CD14-positive monocyte (primary cell): ENCODE measurements around the gene MAD1L1. TPM values are rescaled to one million over a fixed set of nuclear protein-coding genes. Genes with fewer than 3 reads are reported as not detected.

Experiments
- DNase-seq, 3 donors: peaks; one replicate each; pipeline ENCODE4 v3.0.0-alpha.2; 2011 to 2022
- H2AFZ ChIP-seq: 2 replicates; pipeline ENCODE4 v1.6.0; 2012; ENCODE audit warnings: mild to moderate bottlenecking, low read depth, low read length, inconsistent platforms; ENCODE audit not compliant: insufficient read depth, poor library complexity, severe bottlenecking
- H3K27ac ChIP-seq, 2 donors: 1 replicate in 1 of 2; 2 replicates in 1 of 2; pipeline ENCODE4 v1.5.1; 2012 to 2013; ENCODE audit warnings: low read length in 2 of 2, control low read depth in 1 of 2, inconsistent platforms in 1 of 2, low read depth in 1 of 2, mild to moderate bottlenecking in 1 of 2
- H3K27me3 ChIP-seq, 2 donors: one replicate each; pipeline versions ENCODE4 v1.6.0 to v1.6.1; 2011 to 2013; ENCODE audit warnings: low read length in 2 of 2; ENCODE audit not compliant: control insufficient read depth in 2 of 2, insufficient read depth in 2 of 2
- H3K36me3 ChIP-seq, 2 donors: replicated peaks in 1 of 2; 1 replicate in 1 of 2; 2 replicates in 1 of 2; pipeline versions ENCODE4 v1.5.1 to v1.6.1; 2012 to 2013; ENCODE audit warnings: low read length in 2 of 2, control low read depth in 1 of 2, inconsistent platforms in 1 of 2, mild to moderate bottlenecking in 1 of 2; ENCODE audit not compliant: insufficient read depth in 2 of 2, control insufficient read depth in 1 of 2
- H3K4me1 ChIP-seq, 2 donors: 1 replicate in 1 of 2; 2 replicates in 1 of 2; pipeline versions ENCODE4 v1.5.1 to v1.6.1; 2012 to 2013; ENCODE audit warnings: low read length in 2 of 2, control low read depth in 1 of 2, inconsistent platforms in 1 of 2, mild to moderate bottlenecking in 1 of 2, moderate library complexity in 1 of 2; ENCODE audit not compliant: insufficient read depth in 2 of 2, control insufficient read depth in 1 of 2
- H3K4me2 ChIP-seq: replicated peaks from 2 replicates; pipeline ENCODE3; 2012; ENCODE audit warnings: low read length, moderate library complexity, mild to moderate bottlenecking; ENCODE audit not compliant: poor library complexity, severe bottlenecking; ENCODE audit errors: extremely low read depth
- H3K4me3 ChIP-seq, 3 experiments: fragments of 200-600 bp in 1 of 3; sonication (generic) in 1 of 3; replicated peaks in 1 of 3; 1 replicate in 2 of 3; 2 replicates in 1 of 3; pipeline ENCODE4 v1.5.1; 2011 to 2013; ENCODE audit warnings: low read length in 3 of 3, mild to moderate bottlenecking in 3 of 3, control low read depth in 2 of 3, low read depth in 2 of 3, inconsistent platforms in 1 of 3, moderate library complexity in 1 of 3
- H3K79me2 ChIP-seq: 2 replicates; pipeline ENCODE4 v1.6.0; 2012; ENCODE audit warnings: mild to moderate bottlenecking, control low read depth, inconsistent platforms, low read length, moderate library complexity; ENCODE audit not compliant: insufficient read depth
- H3K9ac ChIP-seq: 2 replicates; pipeline ENCODE4 v1.6.0; 2017; ENCODE audit warnings: low read length, mild to moderate bottlenecking; ENCODE audit not compliant: insufficient read depth, poor library complexity, severe bottlenecking
- H3K9me3 ChIP-seq, 2 donors: replicated peaks in 1 of 2; 1 replicate in 1 of 2; 2 replicates in 1 of 2; pipeline versions ENCODE4 v1.5.1 to v1.6.1; 2012 to 2013; ENCODE audit warnings: low read length in 2 of 2, control low read depth in 1 of 2; ENCODE audit not compliant: control insufficient read depth in 1 of 2, insufficient read depth in 1 of 2
- H4K20me1 ChIP-seq: 2 replicates; pipeline ENCODE4 v1.6.0; 2012; ENCODE audit warnings: mild to moderate bottlenecking, low read length, control low read depth, moderate library complexity; ENCODE audit not compliant: insufficient read depth
- H3K27ac Mint-ChIP-seq, 7 donors: one replicate each; pipeline ENCODE4 v1.8.0; 2020; ENCODE audit warnings: mild to moderate bottlenecking in 7 of 7, mixed read lengths in 7 of 7, moderate library complexity in 6 of 7, inconsistent platforms in 2 of 7
- H3K27me3 Mint-ChIP-seq, 3 donors: one replicate each; pipeline ENCODE4 v1.8.0; 2021 to 2022; ENCODE audit warnings: low read depth in 3 of 3, mild to moderate bottlenecking in 3 of 3, mixed read lengths in 3 of 3, moderate library complexity in 3 of 3, inconsistent platforms in 1 of 3
- H3K36me3 Mint-ChIP-seq, 2 donors: one replicate each; pipeline ENCODE4 v1.8.0; 2020; ENCODE audit warnings: mixed read lengths in 2 of 2, inconsistent platforms in 1 of 2, mild to moderate bottlenecking in 1 of 2
- H3K4me1 Mint-ChIP-seq: one replicate; pipeline ENCODE4 v1.8.0; 2020; ENCODE audit warnings: mild to moderate bottlenecking, mixed read lengths
- H3K4me3 Mint-ChIP-seq, 2 donors: one replicate each; pipeline ENCODE4 v1.8.0; 2020; ENCODE audit warnings: mild to moderate bottlenecking in 2 of 2, mixed read lengths in 2 of 2, moderate library complexity in 1 of 2
- H3K9me3 Mint-ChIP-seq, 7 donors: one replicate each; pipeline ENCODE4 v1.8.0; 2020 to 2022; ENCODE audit warnings: mixed read lengths in 7 of 7, mild to moderate bottlenecking in 6 of 7, moderate library complexity in 6 of 7, inconsistent platforms in 2 of 7
- WGBS: methylation state at CpG from one replicate; pipeline ENCODE4 v1.1.5; 2013; ENCODE audit warnings: missing lambda C conversion rate; ENCODE audit not compliant: insufficient coverage; 5-methylcytosine and 5-hydroxymethylcytosine counted together
- intact Hi-C, 2 donors: fragments of 100-400 bp; cut with micrococcal nuclease; formaldehyde crosslinking; loops; one replicate each; pipeline versions ENCODE4 v1.15.0 to v1.15.1; 2023
- polyA plus RNA-seq, 3 donors: library from polyadenylated mRNA; depleted of rRNA in 1 of 3; unstranded in 2 of 3; stranded (reverse) in 1 of 3; fragments of 300-500 nt in 2 of 3; fragments of >200 nt in 1 of 3; fragmentation: Illumina TruSeq in 2 of 3; gene quantifications; 1 replicate in 2 of 3; 2 replicates in 1 of 3; pipeline ENCODE4 v1.2.3, GENCODE V29; 2012 to 2021
- TF ChIP-seq, protein P1 (sequence below): fragments of 200-600 bp; IDR thresholded peaks from one replicate; pipeline ENCODE4 v1.8.0; 2022; ENCODE audit warnings: antibody characterized with exemption, mild to moderate bottlenecking

MAD1L1 gene
- polyA plus RNA-seq, 3 donors = 22.0 to 39.4 (median 33.2) TPM

GRCh38 chr7:2279896-2280295 is 47.2 kb upstream of the MAD1L1 start:
- H2AFZ ChIP-seq = no peak overlapping the region
- Mint-ChIP-seq H3K4me1 (no peaks in the 10 kb centered on the region), H3K9me3 (no peaks in the 10 kb centered on the region), H3K36me3 (peaks cover 19 to 35% of the 10 kb centered on the region in 2 donors), H3K4me3 (no peak overlapping the region), H3K27ac (peak overlapping the region in 3 of 7 donors; percentile 21 to 40 (median 27)), H3K27me3 (peaks cover 0 to 1% (median 1%) of the 10 kb centered on the region in 3 donors)
- no CpG with 5 or more reads among the region's 4 CpGs for WGBS
- H3K27me3 ChIP-seq = no peaks in the 10 kb centered on the region
- H3K4me3 ChIP-seq = no peak overlapping the region
- no peak overlapping the region for H3K27ac ChIP-seq
- no peak for DNase-seq
- H3K9ac ChIP-seq = no peak overlapping the region
- H3K4me2 ChIP-seq = no peak overlapping the region
- H3K9me3 ChIP-seq = no peaks in the 10 kb centered on the region
- peaks cover 11 to 18% of the 10 kb centered on the region in 2 donors for H3K36me3 ChIP-seq
- H4K20me1 ChIP-seq = peaks cover 10% of the 10 kb centered on the region
- peaks cover 3% of the 10 kb centered on the region for H3K79me2 ChIP-seq
- intact Hi-C loops = no loop called here
- TF ChIP-seq, protein P1, sequence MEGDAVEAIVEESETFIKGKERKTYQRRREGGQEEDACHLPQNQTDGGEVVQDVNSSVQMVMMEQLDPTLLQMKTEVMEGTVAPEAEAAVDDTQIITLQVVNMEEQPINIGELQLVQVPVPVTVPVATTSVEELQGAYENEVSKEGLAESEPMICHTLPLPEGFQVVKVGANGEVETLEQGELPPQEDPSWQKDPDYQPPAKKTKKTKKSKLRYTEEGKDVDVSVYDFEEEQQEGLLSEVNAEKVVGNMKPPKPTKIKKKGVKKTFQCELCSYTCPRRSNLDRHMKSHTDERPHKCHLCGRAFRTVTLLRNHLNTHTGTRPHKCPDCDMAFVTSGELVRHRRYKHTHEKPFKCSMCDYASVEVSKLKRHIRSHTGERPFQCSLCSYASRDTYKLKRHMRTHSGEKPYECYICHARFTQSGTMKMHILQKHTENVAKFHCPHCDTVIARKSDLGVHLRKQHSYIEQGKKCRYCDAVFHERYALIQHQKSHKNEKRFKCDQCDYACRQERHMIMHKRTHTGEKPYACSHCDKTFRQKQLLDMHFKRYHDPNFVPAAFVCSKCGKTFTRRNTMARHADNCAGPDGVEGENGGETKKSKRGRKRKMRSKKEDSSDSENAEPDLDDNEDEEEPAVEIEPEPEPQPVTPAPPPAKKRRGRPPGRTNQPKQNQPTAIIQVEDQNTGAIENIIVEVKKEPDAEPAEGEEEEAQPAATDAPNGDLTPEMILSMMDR = no peak
- H3K4me1 ChIP-seq = no peaks in the 10 kb centered on the region

- no peak overlapping the region for H3K9ac ChIP-seq
- H3K4me1 Mint-ChIP-seq = no peaks in the 10 kb centered on the region
- H3K4me3 ChIP-seq = no peak overlapping the region
- H3K36me3 Mint-ChIP-seq = peaks cover 27 to 48% of the 10 kb centered on the region in 2 donors
- no peak overlapping the region for H3K4me2 ChIP-seq
- H2AFZ ChIP-seq = no peak overlapping the region
- peaks cover 21 to 29% of the 10 kb centered on the region in 2 donors for H3K36me3 ChIP-seq
- H3K27me3 Mint-ChIP-seq = peaks cover 0 to 1% (median 1%) of the 10 kb centered on the region in 3 donors
- no peak for DNase-seq
- no peaks in the 10 kb centered on the region for H3K27me3 ChIP-seq
- WGBS = 94% methylated on average over 7 of the region's 11 CpGs
- H3K27ac Mint-ChIP-seq = peak overlapping the region in 2 of 7 donors; percentile 19 to 21
- intact Hi-C loops = no loop called here
- no peaks in the 10 kb centered on the region for H3K4me1 ChIP-seq
- H3K79me2 ChIP-seq = peaks cover 3% of the 10 kb centered on the region
- peaks cover 0 to 3% (median 0%) of the 10 kb centered on the region in 7 donors for H3K9me3 Mint-ChIP-seq
- no peak overlapping the region for H3K27ac ChIP-seq
- TF ChIP-seq, protein P1 = no peak
- no peaks in the 10 kb centered on the region for H3K9me3 ChIP-seq
- no peak overlapping the region for H3K4me3 Mint-ChIP-seq
- H4K20me1 ChIP-seq = peaks cover 10% of the 10 kb centered on the region
Observed at GRCh38 chr7:2278026-2278425, 45.3 kb upstream of the MAD1L1 start.
